ENCODE results near the gene SSH2.
A peak's percentile ranks its signal among the peaks of the same experiment; 100 is the strongest.
"Not testable (repeated sequence)": the region's sequence is repeated elsewhere in the genome, so short reads cannot be mapped to it uniquely, and the experiment has no call there.

SSH2 gene

DNA sequence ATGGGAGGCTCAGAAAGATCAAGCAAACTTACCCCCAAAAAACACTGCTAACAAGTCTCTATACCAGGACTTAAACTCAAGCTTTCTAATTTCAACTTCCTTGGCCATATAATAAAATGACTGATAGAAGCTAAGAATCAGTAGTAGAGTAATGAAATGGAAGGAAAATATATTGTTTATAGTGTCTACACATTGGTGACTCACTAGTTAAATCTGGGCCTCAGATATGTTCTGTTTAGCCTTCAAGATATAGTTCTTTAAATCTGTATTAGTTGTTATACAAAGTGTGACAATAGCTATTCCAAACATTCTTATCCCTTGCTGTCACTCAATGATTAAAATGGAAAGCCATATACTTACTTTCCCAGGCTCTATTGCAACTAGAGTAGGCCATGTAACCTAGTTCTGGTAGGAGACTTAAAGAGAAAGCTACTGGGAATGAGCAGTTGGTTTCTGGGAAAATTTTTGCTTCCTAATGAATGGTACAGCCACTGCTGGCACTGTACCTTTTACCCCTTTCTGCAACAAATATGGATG is 18.3 kb downstream of the SSH2 start:
- DNase-seq (ENCODE audit: low read depth): no peak
- H3K4me3 ChIP-seq (ENCODE audit: low read depth, low read length): no peak overlapping the region
- TF ChIP-seq, protein P1, sequence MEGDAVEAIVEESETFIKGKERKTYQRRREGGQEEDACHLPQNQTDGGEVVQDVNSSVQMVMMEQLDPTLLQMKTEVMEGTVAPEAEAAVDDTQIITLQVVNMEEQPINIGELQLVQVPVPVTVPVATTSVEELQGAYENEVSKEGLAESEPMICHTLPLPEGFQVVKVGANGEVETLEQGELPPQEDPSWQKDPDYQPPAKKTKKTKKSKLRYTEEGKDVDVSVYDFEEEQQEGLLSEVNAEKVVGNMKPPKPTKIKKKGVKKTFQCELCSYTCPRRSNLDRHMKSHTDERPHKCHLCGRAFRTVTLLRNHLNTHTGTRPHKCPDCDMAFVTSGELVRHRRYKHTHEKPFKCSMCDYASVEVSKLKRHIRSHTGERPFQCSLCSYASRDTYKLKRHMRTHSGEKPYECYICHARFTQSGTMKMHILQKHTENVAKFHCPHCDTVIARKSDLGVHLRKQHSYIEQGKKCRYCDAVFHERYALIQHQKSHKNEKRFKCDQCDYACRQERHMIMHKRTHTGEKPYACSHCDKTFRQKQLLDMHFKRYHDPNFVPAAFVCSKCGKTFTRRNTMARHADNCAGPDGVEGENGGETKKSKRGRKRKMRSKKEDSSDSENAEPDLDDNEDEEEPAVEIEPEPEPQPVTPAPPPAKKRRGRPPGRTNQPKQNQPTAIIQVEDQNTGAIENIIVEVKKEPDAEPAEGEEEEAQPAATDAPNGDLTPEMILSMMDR (conservative IDR thresholded peaks at IDR 0.05; ENCODE audit: low read depth, low read length): no peak

- DNase-seq (ENCODE audit: low read depth): peak; percentile 24
- TF ChIP-seq, protein P1 (conservative IDR thresholded peaks at IDR 0.05; ENCODE audit: low read depth, low read length): no peak
- no peak overlapping the region for H3K4me3 ChIP-seq (ENCODE audit: low read depth, low read length)
Observed at GRCh38 chr17:29909236-29910003, 20.6 kb downstream of the SSH2 start.

GRCh38 chr17:29906969-29907368 is 23.1 kb downstream of the SSH2 start:
- no peak for DNase-seq (ENCODE audit: low read depth)
- TF ChIP-seq, protein P1 (conservative IDR thresholded peaks at IDR 0.05; ENCODE audit: low read depth, low read length): no peak
- no peak overlapping the region for H3K4me3 ChIP-seq (ENCODE audit: low read depth, low read length)

- no peak for DNase-seq (ENCODE audit: low read depth)
- no peak overlapping the region for H3K4me3 ChIP-seq (ENCODE audit: low read depth, low read length)
- TF ChIP-seq, protein P1 (conservative IDR thresholded peaks at IDR 0.05; ENCODE audit: low read depth, low read length): no peak
Observed at GRCh38 chr17:29905879-29906167, 24.2 kb downstream of the SSH2 start.

DNA sequence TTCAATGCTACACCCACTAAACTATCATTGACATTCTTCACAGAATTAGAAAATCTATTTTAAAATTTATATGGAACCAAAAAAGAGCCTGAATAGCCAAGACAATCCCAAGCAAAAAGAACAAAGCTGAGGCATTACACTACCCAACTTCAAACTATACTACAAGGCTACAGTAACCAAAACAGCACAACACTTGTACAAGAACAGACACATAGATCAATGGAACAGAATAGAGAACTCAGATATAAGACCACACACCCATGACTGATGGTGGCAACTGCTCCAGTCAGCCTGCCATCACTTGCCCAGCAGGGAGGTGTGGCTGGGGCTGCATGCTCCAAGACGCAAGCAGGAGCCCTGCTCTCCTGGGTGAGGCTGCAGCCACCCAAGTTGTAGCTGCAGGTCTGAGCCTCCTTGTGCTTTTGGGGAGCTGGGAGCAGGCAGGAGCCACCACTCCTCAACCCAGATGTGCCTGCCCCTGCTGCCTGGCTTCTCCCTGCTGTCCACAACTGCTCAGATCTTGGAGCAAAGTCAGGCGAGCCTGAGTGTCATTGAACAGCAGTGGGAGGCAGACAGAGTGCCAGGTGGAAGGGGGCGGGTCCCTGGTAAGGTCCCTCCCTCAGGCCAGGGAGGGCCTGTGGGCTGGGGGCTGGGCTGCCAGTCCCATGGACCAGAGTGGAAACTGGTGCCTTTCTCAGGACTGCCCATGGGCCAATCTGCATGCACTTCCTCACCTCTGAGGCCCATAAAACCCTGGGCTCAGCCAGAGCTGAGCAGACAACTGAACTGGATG is 24.7 kb downstream of the SSH2 start:
- DNase-seq (ENCODE audit: low read depth): no peak
- TF ChIP-seq, protein P1 (conservative IDR thresholded peaks at IDR 0.05; ENCODE audit: low read depth, low read length): no peak
- H3K4me3 ChIP-seq (ENCODE audit: low read depth, low read length): no peak overlapping the region

GRCh38 chr17:29903471-29903870 is 26.6 kb downstream of the SSH2 start:
- TF ChIP-seq, protein P1 (conservative IDR thresholded peaks at IDR 0.05; ENCODE audit: low read depth, low read length): no peak
- H3K4me3 ChIP-seq (ENCODE audit: low read depth, low read length): no peak overlapping the region
- no peak for DNase-seq (ENCODE audit: low read depth)

DNA sequence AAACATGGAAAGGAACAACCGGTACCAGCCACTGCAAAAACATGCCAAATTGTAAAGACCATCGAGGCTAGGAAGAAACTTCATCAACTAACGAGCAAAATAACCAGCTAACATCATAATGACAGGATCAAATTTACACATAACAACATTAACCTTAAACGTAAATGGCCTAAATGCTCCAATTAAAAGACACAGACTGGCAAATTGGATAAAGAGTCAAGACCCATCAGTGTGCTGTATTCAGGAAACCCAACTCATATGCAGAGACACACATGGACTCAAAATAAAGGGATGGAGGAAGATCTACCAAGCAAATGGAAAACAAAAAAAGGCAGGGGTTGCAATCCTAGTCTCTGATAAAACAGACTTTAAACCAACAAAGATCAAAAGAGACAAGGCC is 32.9 kb downstream of the SSH2 start:
- DNase-seq (ENCODE audit: low read depth); H3K4me3 ChIP-seq (ENCODE audit: low read depth, low read length): not testable (repeated sequence)

Data from choroid plexus epithelial cell (primary cell).